Esophagus squamous epithelium (tissue), 5 donors: ENCODE data around the gene BMP8A. TPM values are rescaled to one million over a fixed set of nuclear protein-coding genes. Genes with fewer than 3 reads are reported as not detected.

Experiments
- DNase-seq: peaks from one replicate; lab custom pipeline; 2025; lab: John Stamatoyannopoulos, UW
- H3K27ac ChIP-seq, 4 donors: fragments of 200-600 bp; sonication (generic); one replicate each; pipeline ENCODE4 v1.5.1; 2016 to 2019; ENCODE audit warnings: mild to moderate bottlenecking in 1 of 4
- H3K27me3 ChIP-seq, 4 donors: fragments of 200-600 bp; sonication (generic); 1 replicate in 3 of 4; 2 replicates in 1 of 4; pipeline versions ENCODE4 v1.5.1 to v1.6.0; 2017 to 2021; ENCODE audit warnings: antibody characterized with exemption in 1 of 4
- H3K36me3 ChIP-seq, 3 donors: fragments of 200-600 bp; sonication (generic); one replicate each; pipeline ENCODE4 v1.5.1; 2016 to 2019
- H3K4me1 ChIP-seq, 3 donors: fragments of 200-600 bp; sonication (generic); one replicate each; pipeline ENCODE4 v1.5.1; 2017 to 2019
- H3K4me3 ChIP-seq, 4 donors: fragments of 200-600 bp; sonication (generic); 1 replicate in 3 of 4; 2 replicates in 1 of 4; pipeline ENCODE4 v1.5.1; 2016 to 2019; ENCODE audit warnings: mild to moderate bottlenecking in 2 of 4, moderate library complexity in 1 of 4
- H3K9me3 ChIP-seq, 3 donors: fragments of 200-600 bp; sonication (generic); one replicate each; pipeline ENCODE4 v1.5.1; 2016 to 2019
- CTCF ChIP-seq, 6 experiments: fragments of 450-650 bp in 4 of 6; fragments of 200-600 bp in 2 of 6; sonication (generic) in 2 of 6; IDR thresholded peaks; one replicate each; pipeline ENCODE4 v1.5.1; 2016 to 2019; ENCODE audit warnings: antibody characterized with exemption in 6 of 6, mild to moderate bottlenecking in 4 of 6, moderate library complexity in 4 of 6
- POLR2A ChIP-seq, 4 donors: fragments of 450-650 bp; IDR thresholded peaks; one replicate each; pipeline ENCODE4 v1.6.1; 2017; ENCODE audit warnings: antibody characterized with exemption in 4 of 4, mild to moderate bottlenecking in 4 of 4, moderate library complexity in 3 of 4
- WGBS, 2 donors: methylation state at CpG; one replicate each; pipeline ENCODE4 v1.1.5; 2018; 5-methylcytosine and 5-hydroxymethylcytosine counted together
- intact Hi-C: fragments of 100-400 bp; cut with DNase I; formaldehyde crosslinking; loops from one replicate; pipeline ENCODE4 v1.15.0; 2022
- small RNA-seq, 4 donors: library from RNA; depleted of rRNA; stranded (forward); fragments of <200 nt; gene quantifications; one replicate each; pipeline ENCODE3, GENCODE V24; 2016
- total RNA-seq, 4 donors: library from RNA; depleted of rRNA; stranded (reverse); fragments of >200 nt; gene quantifications; one replicate each; pipeline ENCODE4 v1.1.0, GENCODE V29; 2016
- donor health status: DM: yes; HTN: yes; CAD: no.

BMP8A gene
- total RNA-seq, 4 donors from 2014 or later = 0.13 to 0.38 TPM; not detected in 2

GRCh38 chr1:39573097-39573465 is 81.6 kb downstream of the BMP8A start:
- no peaks in the 10 kb centered on the region for H3K27me3 ChIP-seq
- intact Hi-C loops = no loop called here
- peak overlapping the region in 1 of 4 donors; percentile 27 for H3K4me3 ChIP-seq
- peaks cover 28 to 62% (median 31%) of the 10 kb centered on the region in 3 donors for H3K36me3 ChIP-seq
- TF ChIP-seq POLR2A (IDR thresholded peaks at IDR 0.05) = no peak
- TF ChIP-seq CTCF (IDR thresholded peaks at IDR 0.05) = no peak
- no peak for DNase-seq
- H3K4me1 ChIP-seq = peaks cover 20 to 40% (median 23%) of the 10 kb centered on the region in 3 donors
- H3K9me3 ChIP-seq = no peaks in the 10 kb centered on the region
- WGBS, 2 donors = 91 to 100% methylated on average over 1 of the region's 1 CpG
- no peak overlapping the region for H3K27ac ChIP-seq

GRCh38 chr1:39573736-39574624 is 82.5 kb downstream of the BMP8A start:
- Histone ChIP-seq H3K9me3 (no peaks in the 10 kb centered on the region), H3K4me1 (peaks cover 20 to 40% (median 23%) of the 10 kb centered on the region in 3 donors), H3K4me3 (peak overlapping the region; percentile 65 to 97 (median 72)), H3K27me3 (no peaks in the 10 kb centered on the region), H3K36me3 (peaks cover 28 to 54% (median 28%) of the 10 kb centered on the region in 3 donors), H3K27ac (peak overlapping the region in 3 of 4 donors; percentile 17 to 93 (median 89))
- intact Hi-C loops = no loop called here
- WGBS, 2 donors = 43 to 50% methylated on average over 10 to 11 of the region's 12 CpGs
- no peak for DNase-seq
- TF ChIP-seq POLR2A (IDR thresholded peaks at IDR 0.05) (no peak), CTCF (IDR thresholded peaks at IDR 0.05) (no peak)

GRCh38 chr1:39574646-39575045 is 83.2 kb downstream of the BMP8A start:
- Histone ChIP-seq H3K27ac (peak overlapping the region; percentile 89 to 94 (median 92)), H3K9me3 (no peaks in the 10 kb centered on the region)
- 9 to 26% methylated on average over 3 to 4 of the region's 5 CpGs for WGBS, 2 donors

More at GRCh38 chr1:39574646-39575045, 83.2 kb downstream of the BMP8A start:
- no peak for DNase-seq
- Histone ChIP-seq H3K27me3 (no peaks in the 10 kb centered on the region), H3K36me3 (peaks cover 21 to 47% (median 22%) of the 10 kb centered on the region in 3 donors), H3K4me3 (peak overlapping the region; percentile 65 to 97 (median 72)), H3K4me1 (peaks cover 20 to 40% (median 23%) of the 10 kb centered on the region in 3 donors)
- TF ChIP-seq CTCF (IDR thresholded peaks at IDR 0.05) = no peak
- no peak for TF ChIP-seq POLR2A (IDR thresholded peaks at IDR 0.05)
- intact Hi-C loops = no loop called here

Small RNA genes within 50 kb of the gene (small RNA-seq; reads per million reads assigned to genes)
- gene SNORA55 = 4.5 to 16.9 (median 9.3) reads per million in 4 donors

Other genes with a start within 250 kb of the BMP8A start
- 100 to 1,000 TPM in 2 of 4 donors, 10 to 100 TPM in 2; 72.2 to 165 (median 92.0) TPM for gene PABPC4, start 85.2 kb downstream of the BMP8A start, total RNA-seq
- gene HEYL, start 148.0 kb downstream of the BMP8A start, total RNA-seq = 1 to 10 TPM in 1 of 4 donors, under 1 TPM in 3; 0.45 to 1.2 (median 0.77) TPM
- not detected for gene NT5C1A, start 180.5 kb downstream of the BMP8A start, total RNA-seq
- under 1 TPM in 2 of 4 donors, not detected in 2; 0.19 to 0.41 TPM for gene HPCAL4, start 199.8 kb downstream of the BMP8A start, total RNA-seq
- 10 to 100 TPM; 13.7 to 37.1 (median 28.6) TPM for gene PPIE, start 247.2 kb downstream of the BMP8A start, total RNA-seq